Measurements from ENCODE around the gene MPPED2.

The MPPED2 gene

DNA sequence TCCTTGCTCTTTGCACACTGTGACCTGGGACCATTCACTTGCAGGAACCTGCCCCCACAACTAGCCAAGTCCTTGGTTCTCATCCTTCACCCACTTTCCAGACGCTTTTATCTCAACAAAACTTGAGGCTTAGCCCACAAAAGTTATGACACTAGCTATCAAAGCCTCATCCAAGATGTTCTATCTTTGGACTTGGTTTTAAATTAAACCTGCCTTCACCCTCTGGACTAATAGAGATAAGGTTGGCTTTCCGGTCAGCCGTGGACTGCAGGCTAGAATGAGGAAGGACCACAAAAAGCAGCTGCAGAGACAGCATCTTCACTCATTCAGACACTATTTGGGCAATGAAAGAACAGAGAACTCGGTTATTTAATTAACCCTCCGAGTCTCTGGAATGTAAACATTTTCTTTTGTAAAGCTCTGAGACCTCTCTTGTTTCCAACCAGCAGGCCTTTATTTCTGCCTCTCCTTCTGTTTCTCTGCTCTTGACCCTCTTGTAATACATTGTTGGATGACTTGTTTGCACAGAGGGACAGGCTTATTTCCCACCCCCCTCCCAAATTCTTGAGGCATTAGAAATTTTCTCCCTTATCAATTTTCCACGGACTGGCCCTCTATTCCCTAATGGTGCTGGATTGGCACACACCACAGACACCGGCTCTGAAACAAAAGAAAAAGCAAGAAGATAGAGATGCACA, 221.9 kb downstream of the MPPED2 start:
- no peak for DNase-seq (ENCODE audit: low read depth)

DNA sequence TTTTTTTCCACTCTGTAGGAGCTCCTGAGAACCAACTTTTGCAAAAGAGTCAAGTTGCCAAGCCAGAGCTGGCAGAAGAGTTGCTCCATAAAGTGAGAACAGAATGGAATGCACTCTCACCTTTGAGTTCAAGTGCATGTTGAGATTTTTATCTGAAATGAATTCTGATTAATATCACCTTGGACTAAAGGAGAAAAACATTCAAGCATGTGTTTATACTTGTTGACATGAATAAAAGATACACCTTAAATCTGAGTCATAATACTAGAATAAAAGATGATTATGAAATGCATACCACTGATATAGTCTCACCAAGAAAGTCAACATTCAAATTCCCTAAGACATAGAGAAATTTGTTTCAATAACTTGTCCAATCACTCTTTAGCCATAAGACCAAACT, 225.4 kb downstream of the MPPED2 start:
- no peak for DNase-seq (ENCODE audit: low read depth)
